H9 (cell line): ENCODE data around the gene ADAMTS8. TPM values are rescaled to one million over a fixed set of nuclear protein-coding genes. Genes with fewer than 3 reads are reported as not detected.

ENCODE experiments used
- DNase-seq: peaks from one replicate; pipeline ENCODE4 v3.0.0-alpha.2; 2017
- H2AFZ ChIP-seq: one replicate; pipeline ENCODE4 v1.6.1; 2013; ENCODE audit warnings: mild to moderate bottlenecking, low read length, control low read depth, moderate library complexity
- H2AK5ac ChIP-seq: 2 replicates; pipeline ENCODE4 v1.6.1; 2013; ENCODE audit warnings: low read length, control low read depth, mixed read lengths; ENCODE audit not compliant: insufficient read length
- H2BK120ac ChIP-seq: one replicate; pipeline ENCODE4 v1.6.1; 2013; ENCODE audit warnings: low read depth, mild to moderate bottlenecking, low read length, control low read depth, inconsistent platforms; ENCODE audit not compliant: poor library complexity, severe bottlenecking
- H2BK12ac ChIP-seq: 2 replicates; pipeline ENCODE4 v1.6.1; 2013; ENCODE audit warnings: low read length, control low read depth, mixed read lengths, low read depth; ENCODE audit not compliant: insufficient read length
- H2BK15ac ChIP-seq: 2 replicates; pipeline ENCODE4 v1.6.1; 2013; ENCODE audit warnings: low read depth, low read length, control low read depth
- H2BK20ac ChIP-seq: one replicate; pipeline ENCODE4 v1.6.1; 2013; ENCODE audit warnings: low read depth, mild to moderate bottlenecking, low read length, control low read depth, inconsistent platforms; ENCODE audit not compliant: poor library complexity, severe bottlenecking
- H2BK5ac ChIP-seq: 2 replicates; pipeline ENCODE4 v1.6.1; 2013; ENCODE audit warnings: low read length, control low read depth, mixed read lengths; ENCODE audit not compliant: insufficient read length
- H3K14ac ChIP-seq: 2 replicates; pipeline ENCODE4 v1.6.1; 2013; ENCODE audit warnings: low read length, control low read depth; ENCODE audit not compliant: insufficient read depth
- H3K18ac ChIP-seq: 2 replicates; pipeline ENCODE4 v1.6.1; 2013; ENCODE audit warnings: low read depth, mild to moderate bottlenecking, mixed read lengths, low read length, control low read depth; ENCODE audit not compliant: insufficient read length
- H3K23ac ChIP-seq: 2 replicates; pipeline ENCODE4 v1.6.1; 2013; ENCODE audit warnings: low read length, control low read depth, mixed read lengths, low read depth; ENCODE audit not compliant: insufficient read length
- H3K23me2 ChIP-seq: 2 replicates; pipeline ENCODE4 v1.6.1; 2013; ENCODE audit warnings: low read depth, mild to moderate bottlenecking, mixed read lengths, low read length, control low read depth; ENCODE audit not compliant: insufficient read length, poor library complexity, severe bottlenecking
- H3K27ac ChIP-seq: 2 replicates; pipeline ENCODE4 v1.5.1; 2013; ENCODE audit warnings: low read length, control low read depth, mixed read lengths, low read depth; ENCODE audit not compliant: insufficient read length
- H3K27me3 ChIP-seq: 2 replicates; pipeline ENCODE4 v1.6.1; 2013; ENCODE audit warnings: low read length, control low read depth, inconsistent platforms; ENCODE audit not compliant: insufficient read depth
- H3K4ac ChIP-seq: 2 replicates; pipeline ENCODE4 v1.6.1; 2013; ENCODE audit warnings: low read depth, mild to moderate bottlenecking, control low read depth, inconsistent platforms, low read length, moderate library complexity
- H3K4me1 ChIP-seq: 2 replicates; pipeline ENCODE4 v1.6.1; 2013; ENCODE audit warnings: low read length, control low read depth, inconsistent platforms; ENCODE audit not compliant: insufficient read depth
- H3K4me2 ChIP-seq: 2 replicates; pipeline ENCODE4 v1.6.1; 2013; ENCODE audit warnings: low read length, control low read depth, mixed read lengths; ENCODE audit not compliant: insufficient read length, insufficient read depth
- H3K56ac ChIP-seq: 2 replicates; pipeline ENCODE4 v1.6.1; 2013; ENCODE audit warnings: low read depth, mild to moderate bottlenecking, mixed read lengths, low read length, control low read depth; ENCODE audit not compliant: insufficient read length
- H3K79me1 ChIP-seq: 2 replicates; pipeline ENCODE4 v1.6.1; 2013; ENCODE audit warnings: low read depth, mild to moderate bottlenecking, moderate library complexity, low read length, control low read depth, inconsistent platforms; ENCODE audit not compliant: insufficient read depth, poor library complexity, severe bottlenecking
- H3K79me2 ChIP-seq: 2 replicates; pipeline ENCODE4 v1.6.1; 2013; ENCODE audit warnings: low read length, control low read depth, inconsistent platforms; ENCODE audit not compliant: insufficient read depth
- H3K9ac ChIP-seq: 2 replicates; pipeline ENCODE4 v1.6.1; 2013; ENCODE audit warnings: low read length, control low read depth, mixed read lengths; ENCODE audit not compliant: insufficient read length; ENCODE audit errors: extremely low read depth
- H3K9me3 ChIP-seq: one replicate; pipeline ENCODE4 v1.6.1; 2013; ENCODE audit warnings: low read depth, low read length, inconsistent platforms; ENCODE audit not compliant: control insufficient read depth
- H3T11ph ChIP-seq: one replicate; pipeline ENCODE4 v1.6.1; 2013; ENCODE audit warnings: mild to moderate bottlenecking, low read length, control low read depth, inconsistent platforms
- H4K20me1 ChIP-seq: one replicate; pipeline ENCODE4 v1.6.1; 2013; ENCODE audit not compliant: control insufficient read depth, insufficient read length, insufficient read depth
- H4K5ac ChIP-seq: 2 replicates; pipeline ENCODE4 v1.6.1; 2013; ENCODE audit warnings: low read depth, mild to moderate bottlenecking, mixed read lengths, low read length, control low read depth; ENCODE audit not compliant: insufficient read length
- H4K8ac ChIP-seq: replicated peaks from 2 replicates; pipeline ENCODE4 v1.6.1; 2013; ENCODE audit warnings: low read length, control low read depth, mixed read lengths, low read depth; ENCODE audit not compliant: insufficient read length
- H4K91ac ChIP-seq: 2 replicates; pipeline ENCODE4 v1.6.1; 2013; ENCODE audit warnings: low read depth, mild to moderate bottlenecking, moderate library complexity, mixed read lengths, low read length, control low read depth; ENCODE audit not compliant: insufficient read length
- H3K27ac Mint-ChIP-seq, 3 experiments: 2 replicates in 2 of 3; 3 replicates in 1 of 3; pipeline ENCODE4 v1.8.0; 2020 to 2021; ENCODE audit warnings: mixed read lengths in 3 of 3, mild to moderate bottlenecking in 1 of 3, moderate library complexity in 1 of 3
- H3K27me3 Mint-ChIP-seq: 2 replicates; pipeline ENCODE4 v1.8.0; 2021; ENCODE audit warnings: low read depth, mild to moderate bottlenecking, moderate library complexity, mixed read lengths
- H3K36me3 Mint-ChIP-seq, 3 experiments: 2 replicates in 2 of 3; 3 replicates in 1 of 3; pipeline ENCODE4 v1.8.0; 2020 to 2021; ENCODE audit warnings: low read depth in 3 of 3, mixed read lengths in 3 of 3; ENCODE audit not compliant: insufficient read depth in 1 of 3
- H3K4me1 Mint-ChIP-seq, 2 experiments: 2 replicates each; pipeline ENCODE4 v1.8.0; 2020; ENCODE audit warnings: mixed read lengths in 2 of 2
- H3K4me3 Mint-ChIP-seq, 2 experiments: 2 replicates in 1 of 2; 3 replicates in 1 of 2; pipeline ENCODE4 v1.8.0; 2020 to 2021; ENCODE audit warnings: mild to moderate bottlenecking in 2 of 2, mixed read lengths in 2 of 2, moderate library complexity in 1 of 2
- H3K9me3 Mint-ChIP-seq, 2 experiments: 2 replicates in 1 of 2; 3 replicates in 1 of 2; pipeline ENCODE4 v1.8.0; 2020; ENCODE audit warnings: mild to moderate bottlenecking in 2 of 2, mixed read lengths in 2 of 2, moderate library complexity in 1 of 2
- WGBS: extraction: QIAGEN DNeasy Blood & Tissue Kit; methylation state at CpG from one replicate; pipeline ENCODE4 v1.1.7; 2013; ENCODE audit warnings: missing lambda C conversion rate, low lambda C conversion rate, mixed read lengths; ENCODE audit not compliant: insufficient read length; ENCODE audit errors: extremely low coverage; 5-methylcytosine and 5-hydroxymethylcytosine counted together
- total RNA-seq: library from RNA; stranded (reverse); gene quantifications from 2 replicates; pipeline ENCODE4 v1.2.1, GENCODE V29; 2021
- TF ChIP-seq, protein P1 (sequence below): fragments of 200-600 bp; sonication (generic); conservative IDR thresholded peaks from 3 replicates; pipeline ENCODE4 v1.8.0; 2021; ENCODE audit warnings: antibody characterized with exemption, mild to moderate bottlenecking

ADAMTS8 gene
- total RNA-seq, 1 experiment from 2014 or later: 5.0 TPM

- no peak overlapping the region for H3K27ac ChIP-seq
- no peaks in the 10 kb centered on the region for H4K20me1 ChIP-seq
- no peak overlapping the region for H3T11ph ChIP-seq
- H3K23ac ChIP-seq: no peak overlapping the region
- no peaks in the 10 kb centered on the region for H3K27me3 ChIP-seq
- H4K8ac ChIP-seq: no peak overlapping the region
- no peak for DNase-seq
- H3K4me1 ChIP-seq: no peaks in the 10 kb centered on the region
- no peak overlapping the region for H3K18ac ChIP-seq
- no peak overlapping the region for H2BK15ac ChIP-seq
- no peaks in the 10 kb centered on the region; a peak in 1 of 5 replicates for H3K9me3 Mint-ChIP-seq
- H3K23me2 ChIP-seq: no peaks in the 10 kb centered on the region
- TF ChIP-seq, protein P1, sequence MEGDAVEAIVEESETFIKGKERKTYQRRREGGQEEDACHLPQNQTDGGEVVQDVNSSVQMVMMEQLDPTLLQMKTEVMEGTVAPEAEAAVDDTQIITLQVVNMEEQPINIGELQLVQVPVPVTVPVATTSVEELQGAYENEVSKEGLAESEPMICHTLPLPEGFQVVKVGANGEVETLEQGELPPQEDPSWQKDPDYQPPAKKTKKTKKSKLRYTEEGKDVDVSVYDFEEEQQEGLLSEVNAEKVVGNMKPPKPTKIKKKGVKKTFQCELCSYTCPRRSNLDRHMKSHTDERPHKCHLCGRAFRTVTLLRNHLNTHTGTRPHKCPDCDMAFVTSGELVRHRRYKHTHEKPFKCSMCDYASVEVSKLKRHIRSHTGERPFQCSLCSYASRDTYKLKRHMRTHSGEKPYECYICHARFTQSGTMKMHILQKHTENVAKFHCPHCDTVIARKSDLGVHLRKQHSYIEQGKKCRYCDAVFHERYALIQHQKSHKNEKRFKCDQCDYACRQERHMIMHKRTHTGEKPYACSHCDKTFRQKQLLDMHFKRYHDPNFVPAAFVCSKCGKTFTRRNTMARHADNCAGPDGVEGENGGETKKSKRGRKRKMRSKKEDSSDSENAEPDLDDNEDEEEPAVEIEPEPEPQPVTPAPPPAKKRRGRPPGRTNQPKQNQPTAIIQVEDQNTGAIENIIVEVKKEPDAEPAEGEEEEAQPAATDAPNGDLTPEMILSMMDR: no peak
- H3K4me1 Mint-ChIP-seq: peaks cover 17 to 36% of the 10 kb centered on the region in 2 experiments
- WGBS: no CpG with 5 or more reads among the region's 16 CpGs
- no peak overlapping the region for H2BK12ac ChIP-seq
- H4K91ac ChIP-seq: no peak overlapping the region
- H3K4me3 Mint-ChIP-seq: no peak overlapping the region
- peaks cover 30% of the 10 kb centered on the region for H3K27me3 Mint-ChIP-seq
- peak overlapping the region in 2 of 3 experiments; percentile 9 to 41; a peak in 2 of 7 replicates for H3K27ac Mint-ChIP-seq
- no peak overlapping the region for H3K9ac ChIP-seq
- H3K36me3 Mint-ChIP-seq: peaks cover 0 to 3% (median 0%) of the 10 kb centered on the region in 3 experiments; a peak in 2 of 7 replicates
- no peak overlapping the region for H3K14ac ChIP-seq
- H3K9me3 ChIP-seq: no peaks in the 10 kb centered on the region
- H4K5ac ChIP-seq: no peak overlapping the region
- H2BK5ac ChIP-seq: no peak overlapping the region
- no peaks in the 10 kb centered on the region for H3K79me1 ChIP-seq
- H3K4ac ChIP-seq: no peak overlapping the region
- no peak overlapping the region for H3K4me2 ChIP-seq
- H2AK5ac ChIP-seq: no peak overlapping the region
- no peaks in the 10 kb centered on the region for H3K79me2 ChIP-seq
- no peak overlapping the region for H2AFZ ChIP-seq
- no peak overlapping the region for H3K56ac ChIP-seq
- H2BK120ac ChIP-seq: no peak overlapping the region
- H2BK20ac ChIP-seq: no peak overlapping the region
Measured at GRCh38 chr11:130413405-130414106, 14.9 kb downstream of the ADAMTS8 start.
